GM12878 (cell line): Measurements from ENCODE around the gene ZNF304. TPM values are rescaled to one million over a fixed set of nuclear protein-coding genes. Genes with fewer than 3 reads are reported as not detected.

ENCODE experiments used
- BRCA1 ChIP-seq: IDR thresholded peaks from 2 replicates; pipeline ENCODE4 v1.6.1; 2011; ENCODE audit warnings: low read depth, low read length, improper control_type of control experiment
- CEBPZ ChIP-seq: fragments of 150-350 bp; IDR thresholded peaks from 2 replicates; pipeline ENCODE4 v1.6.1; 2016; ENCODE audit warnings: low read depth, low read length
- CTCF ChIP-seq, 3 experiments: IDR thresholded peaks in 2 of 3; conservative IDR thresholded peaks in 1 of 3; 2 replicates each; pipeline ENCODE4 v1.5.1; 2011; ENCODE audit warnings: low read depth in 3 of 3, low read length in 3 of 3, mild to moderate bottlenecking in 3 of 3, control low read depth in 2 of 3, moderate library complexity in 2 of 3, inconsistent platforms in 1 of 3, mixed read lengths in 1 of 3; ENCODE audit not compliant: control insufficient read depth in 2 of 3, insufficient read depth in 1 of 3; ENCODE audit errors: extremely low read depth in 1 of 3
- DPF2 ChIP-seq: fragments of 450-650 bp; IDR thresholded peaks from 2 replicates; pipeline ENCODE4 v1.6.1; 2017; ENCODE audit warnings: mild to moderate bottlenecking
- E2F8 ChIP-seq: fragments of 450-650 bp; IDR thresholded peaks from 2 replicates; pipeline ENCODE4 v1.6.1; 2018; ENCODE audit warnings: mild to moderate bottlenecking, low read depth, moderate library complexity; ENCODE audit not compliant: partially characterized antibody
- IKZF1 ChIP-seq: fragments of 450-650 bp; conservative IDR thresholded peaks from 2 replicates; pipeline ENCODE4 v1.6.1; 2017; ENCODE audit warnings: antibody characterized with exemption, mild to moderate bottlenecking
- JUNB ChIP-seq: IDR thresholded peaks from 2 replicates; pipeline ENCODE4 v1.6.1; 2016; ENCODE audit warnings: antibody characterized with exemption, mild to moderate bottlenecking
- JUND ChIP-seq: IDR thresholded peaks from 2 replicates; pipeline ENCODE4 v1.6.1; 2012; ENCODE audit warnings: low read depth, mild to moderate bottlenecking, low read length, improper control_type of control experiment, moderate library complexity
- MEF2A ChIP-seq: IDR thresholded peaks from 2 replicates; pipeline ENCODE4 v1.6.1; 2011; ENCODE audit warnings: low read depth, mild to moderate bottlenecking, low read length, moderate library complexity; ENCODE audit not compliant: insufficient read depth
- MTA3 ChIP-seq: IDR thresholded peaks from 2 replicates; pipeline ENCODE4 v1.6.1; 2012; ENCODE audit warnings: low read length, inconsistent platforms, borderline replicate concordance
- NFXL1 ChIP-seq: fragments of 450-650 bp; IDR thresholded peaks from 2 replicates; pipeline ENCODE4 v1.6.1; 2017; ENCODE audit warnings: antibody characterized with exemption, mild to moderate bottlenecking, borderline replicate concordance
- NRF1 ChIP-seq: conservative IDR thresholded peaks from 2 replicates; pipeline ENCODE4 v1.6.1; 2011; ENCODE audit warnings: mild to moderate bottlenecking, low read depth, low read length, improper control_type of control experiment
- RCOR1 ChIP-seq: conservative IDR thresholded peaks from 2 replicates; pipeline ENCODE4 v1.6.1; 2012; ENCODE audit warnings: low read depth, low read length, improper control_type of control experiment
- SPI1 ChIP-seq: IDR thresholded peaks from 2 replicates; pipeline ENCODE4 v1.6.1; 2011; ENCODE audit warnings: low read depth, mild to moderate bottlenecking, low read length, moderate library complexity, borderline replicate concordance; ENCODE audit not compliant: insufficient read depth
- SREBF1 ChIP-seq: IDR thresholded peaks from 2 replicates; pipeline ENCODE4 v1.6.1; 2012; ENCODE audit warnings: mild to moderate bottlenecking, low read length
- ZNF687 ChIP-seq: fragments of 450-650 bp; IDR thresholded peaks from 2 replicates; pipeline ENCODE4 v1.6.1; 2017; ENCODE audit warnings: mild to moderate bottlenecking, moderate library complexity
- ZZZ3 ChIP-seq: IDR thresholded peaks from 2 replicates; pipeline ENCODE4 v1.6.1; 2011; ENCODE audit warnings: low read depth; ENCODE audit not compliant: control insufficient read depth, insufficient read length
- polyA plus RNA-seq, 11 experiments: library from polyadenylated mRNA; depleted of rRNA in 4 of 11; unstranded in 6 of 11; stranded (reverse) in 5 of 11; fragments of >200 nt; fragmentation: Nextera tagmentation in 4 of 11; fragmentation: Illumina TruSeq in 1 of 11; extraction: Ambion mirVana in 4 of 11; extraction: Trizol in 1 of 11; gene quantifications; 1 replicate in 1 of 11; 2 replicates in 10 of 11; pipeline versions ENCODE4 v1.2.1 to v1.2.3, GENCODE V29; 2011 to 2016; ENCODE audit warnings: inconsistent platforms in 2 of 11, missing spikeins in 2 of 11, low read depth in 1 of 11
- total RNA-seq, 4 experiments: library from RNA; depleted of rRNA in 3 of 4; stranded (reverse); fragments of >200 nt in 3 of 4; fragmentation: Illumina TruSeq in 1 of 4; extraction: Trizol in 1 of 4; gene quantifications; 2 replicates each; pipeline versions ENCODE4 v1.2.1 to v1.2.3, GENCODE V29; 2013 to 2021

Gene ZNF304
- total and polyA plus RNA-seq, 10 of the 15 experiments (the other 5 are each of a cell fraction or from before 2014, with no cell fraction given) = 1.1 to 11.6 (median 6.9) TPM

GRCh38 chr19:57362997-57363687 lies 12.1 kb downstream of the ZNF304 start, which contains the start of the genes TRAPPC2B and ZNF547 (continued):
- TF ChIP-seq E2F8 = peak; percentile 86
- TF ChIP-seq MTA3 = no peak
- TF ChIP-seq CTCF (IDR thresholded peaks at IDR 0.05 in 2 of 3, conservative IDR thresholded peaks at IDR 0.05 in 1 of 3; ENCODE audit: control insufficient read depth in 2 of 3, extremely low read depth in 1 of 3, insufficient read depth in 1 of 3, low read depth in 3 of 3, low read length in 3 of 3) = no peak
- no peak for TF ChIP-seq ZZZ3
- TF ChIP-seq DPF2 = no peak
- peak; percentile 74 for TF ChIP-seq SREBF1
- no peak for TF ChIP-seq MEF2A
- no peak for TF ChIP-seq NFXL1
- peak; percentile 58 for TF ChIP-seq BRCA1
- peak; percentile 12; the same call in 1 of the 2 replicates for TF ChIP-seq SPI1
- TF ChIP-seq IKZF1 = peak; percentile 95
- peak; percentile 92 for TF ChIP-seq JUND
- TF ChIP-seq CEBPZ = no peak
- TF ChIP-seq JUNB = no peak
- TF ChIP-seq NRF1 = 0 out of 2 replicates have a peak, but pooled peaks have one; percentile 27
- TF ChIP-seq RCOR1 = no peak
- TF ChIP-seq ZNF687 = no peak
